HG03521 (cell line): ENCODE data around the gene TP53TG5.

Experiments
- ATAC-seq: cut with Tn5 transposase; IDR thresholded peaks from one replicate; pipeline ENCODE4 v1.9.1; 2021; ENCODE audit warnings: mild to moderate bottlenecking, moderate library complexity; ENCODE audit not compliant: unreplicated experiment

The TP53TG5 gene

DNA sequence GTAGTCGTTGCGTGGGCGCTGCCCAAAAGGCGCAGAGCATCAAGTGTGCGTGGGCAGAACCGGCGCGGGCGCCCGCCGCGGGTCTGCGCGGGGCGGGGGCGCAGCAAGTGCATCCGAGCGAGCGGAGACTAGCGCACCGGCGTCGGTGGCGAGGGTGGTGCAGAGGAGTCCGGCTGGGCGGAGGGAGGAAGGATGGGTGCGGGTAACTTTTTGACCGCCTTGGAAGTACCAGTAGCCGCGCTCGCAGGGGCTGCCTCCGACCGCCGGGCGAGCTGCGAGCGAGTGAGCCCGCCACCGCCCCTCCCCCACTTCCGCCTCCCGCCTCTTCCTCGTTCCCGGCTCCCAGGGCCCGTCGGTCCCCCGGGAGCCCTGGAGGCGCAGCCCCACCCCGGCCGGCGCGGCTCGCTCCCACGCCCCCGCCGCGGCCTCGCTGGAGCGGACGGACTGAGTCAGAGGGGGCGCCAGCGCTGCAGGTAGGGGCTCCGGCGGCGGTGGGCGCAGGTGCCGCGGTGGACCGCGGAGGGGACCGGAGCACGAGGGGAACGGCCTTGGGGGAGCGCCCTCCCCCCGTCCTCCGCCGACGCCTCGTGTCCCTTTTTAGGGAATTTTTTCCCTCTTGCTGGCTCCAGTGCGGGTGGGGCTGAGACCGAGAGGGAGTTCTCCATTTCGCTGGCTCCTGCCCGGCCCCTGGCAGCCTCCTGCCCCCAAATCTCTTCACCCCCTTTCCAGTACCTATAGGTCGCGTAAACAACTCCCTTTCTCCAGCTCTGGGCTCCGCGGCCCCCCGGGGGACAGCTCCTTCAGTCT is 28.3 kb upstream of the TP53TG5 start:
- no peak for ATAC-seq

DNA sequence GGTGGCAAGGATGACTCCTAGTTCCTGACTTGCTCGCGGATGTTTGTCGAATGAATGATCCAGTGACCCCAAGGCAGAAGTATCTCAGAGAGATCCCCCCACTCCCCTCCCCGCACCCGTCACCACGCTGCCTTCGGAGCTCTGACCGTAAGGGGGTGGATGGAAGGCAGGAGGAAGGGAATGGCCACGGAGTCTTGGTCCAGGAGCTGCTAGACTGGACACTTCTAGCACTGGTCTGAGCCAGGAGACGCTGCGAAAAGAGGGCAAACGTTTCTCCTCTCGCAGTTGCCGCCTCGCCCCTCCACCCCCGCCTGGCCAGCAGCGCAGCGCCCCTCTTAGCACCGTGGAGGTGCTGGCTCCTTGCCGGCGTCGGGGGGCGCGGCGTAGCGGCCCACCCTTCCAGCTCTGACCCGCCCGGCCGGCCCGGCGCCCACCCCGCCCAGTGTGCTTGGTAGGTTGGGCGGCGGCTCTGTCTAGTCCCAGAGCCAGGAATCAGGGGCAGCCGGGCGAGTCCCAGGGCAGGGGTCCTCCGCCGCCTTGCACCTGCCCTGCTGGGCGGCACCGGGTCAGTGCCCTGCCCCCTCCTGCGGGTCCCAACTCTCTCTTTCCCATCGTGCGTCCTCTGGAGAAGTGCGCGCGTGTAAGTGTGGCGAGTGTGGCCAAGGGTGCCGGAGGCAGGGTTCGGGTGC is 27.6 kb upstream of the TP53TG5 start:
- no peak for ATAC-seq

DNA sequence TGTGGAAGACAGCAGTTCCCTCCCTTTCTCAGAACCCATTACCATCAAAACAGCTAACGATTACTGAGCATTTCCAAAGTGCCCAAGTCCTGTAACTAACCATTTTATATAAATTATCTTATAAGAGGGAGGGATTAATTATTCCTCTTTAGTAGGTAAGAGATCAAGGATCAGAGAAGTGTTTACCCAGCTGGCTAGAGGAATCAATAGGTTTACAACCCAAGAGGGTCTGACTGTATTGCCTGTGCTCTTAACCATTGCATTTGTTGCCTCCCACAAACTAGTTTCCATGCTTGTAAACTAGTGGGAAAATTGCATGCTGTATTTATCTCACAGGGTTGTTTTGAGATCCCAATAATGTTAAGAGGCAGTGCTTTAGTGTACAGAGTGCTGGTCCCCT is 26.3 kb upstream of the TP53TG5 start:
- ATAC-seq: no peak

DNA sequence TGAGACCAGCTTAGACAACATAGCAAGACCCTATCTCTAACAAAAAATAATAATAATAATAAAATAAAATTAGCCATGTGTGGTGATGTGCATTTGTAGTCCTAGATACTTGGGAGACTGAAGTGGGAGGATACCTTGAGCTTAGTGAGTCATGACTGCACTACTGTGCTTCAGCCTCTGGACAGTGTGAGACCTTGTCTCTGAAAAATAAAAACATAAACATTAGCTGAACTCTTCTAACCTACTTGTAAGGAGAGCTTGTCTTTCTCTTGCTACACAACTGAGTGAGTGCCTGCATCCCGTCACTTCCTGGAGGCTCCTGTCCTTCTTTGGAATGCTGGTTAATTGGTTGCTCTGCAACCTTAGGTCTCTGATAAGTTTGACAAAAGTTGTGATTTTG is 24.8 kb upstream of the TP53TG5 start:
- ATAC-seq: no peak

DNA sequence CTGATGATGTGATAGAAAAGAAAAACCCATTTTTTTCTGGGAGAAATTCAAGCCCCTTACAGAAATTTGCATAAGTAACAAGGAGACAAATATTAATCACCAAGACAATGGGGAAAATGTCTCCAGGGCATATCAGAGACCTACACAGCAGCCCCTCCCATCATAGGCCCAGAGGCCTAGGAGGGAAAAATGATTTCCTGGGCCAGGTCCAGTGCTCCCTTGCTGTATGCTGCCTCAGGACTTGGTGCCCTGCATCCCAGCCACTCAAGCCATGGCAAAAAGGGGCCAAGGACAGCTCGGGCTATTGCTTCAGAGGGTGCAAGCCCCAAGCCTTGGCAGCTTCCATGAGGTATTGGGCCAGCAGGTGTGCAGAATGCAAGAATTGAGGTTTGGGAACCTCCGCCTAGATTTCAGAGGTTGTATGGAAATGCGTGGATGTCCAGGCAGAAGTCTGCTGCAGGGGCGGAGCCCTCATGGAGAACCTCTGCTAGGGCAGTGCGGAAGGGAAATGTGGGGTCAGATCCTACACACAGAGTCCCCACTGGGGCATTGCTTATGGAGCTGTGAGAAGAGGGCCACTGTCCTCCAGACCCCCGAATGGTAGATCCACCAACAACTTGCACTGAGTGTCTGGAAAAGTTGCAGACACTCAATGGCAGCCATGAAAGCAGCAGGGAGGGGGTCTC is 22.4 kb upstream of the TP53TG5 start:
- ATAC-seq: no peak

DNA sequence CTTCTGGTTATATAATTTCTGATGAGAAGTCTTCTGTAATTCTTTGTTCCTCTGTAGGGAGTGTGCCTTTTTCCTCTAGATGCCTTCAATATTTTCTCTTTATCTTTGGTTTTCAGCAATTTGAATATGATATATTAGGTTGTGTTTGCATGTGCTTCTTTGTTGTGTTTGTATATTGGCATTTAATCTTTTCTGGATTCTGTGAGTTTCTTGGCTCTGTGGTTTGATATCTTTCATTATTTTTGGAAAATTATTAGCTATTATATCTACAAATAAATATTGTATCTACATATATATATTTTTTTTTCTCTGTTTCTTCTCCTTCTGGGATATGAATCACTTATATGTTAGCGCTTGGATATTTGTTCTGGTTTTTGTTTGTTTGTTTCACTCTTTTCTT is 20.9 kb upstream of the TP53TG5 start:
- ATAC-seq: no peak

DNA sequence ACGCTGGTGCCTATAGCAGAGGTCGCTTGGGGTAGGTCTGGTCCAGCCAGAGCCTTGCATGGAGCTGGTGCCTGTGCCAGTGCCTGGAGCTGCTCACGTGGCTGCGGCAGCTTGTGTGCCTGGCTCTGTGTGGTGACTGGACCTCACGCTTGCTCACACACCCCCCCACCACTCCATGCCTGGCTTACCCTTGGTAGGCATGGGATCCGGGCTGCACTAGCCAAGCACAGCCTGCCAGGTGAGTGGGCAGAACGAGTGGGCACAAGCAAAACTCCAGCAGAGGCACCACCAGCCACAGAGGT is 16.9 kb upstream of the TP53TG5 start:
- no peak for ATAC-seq

DNA sequence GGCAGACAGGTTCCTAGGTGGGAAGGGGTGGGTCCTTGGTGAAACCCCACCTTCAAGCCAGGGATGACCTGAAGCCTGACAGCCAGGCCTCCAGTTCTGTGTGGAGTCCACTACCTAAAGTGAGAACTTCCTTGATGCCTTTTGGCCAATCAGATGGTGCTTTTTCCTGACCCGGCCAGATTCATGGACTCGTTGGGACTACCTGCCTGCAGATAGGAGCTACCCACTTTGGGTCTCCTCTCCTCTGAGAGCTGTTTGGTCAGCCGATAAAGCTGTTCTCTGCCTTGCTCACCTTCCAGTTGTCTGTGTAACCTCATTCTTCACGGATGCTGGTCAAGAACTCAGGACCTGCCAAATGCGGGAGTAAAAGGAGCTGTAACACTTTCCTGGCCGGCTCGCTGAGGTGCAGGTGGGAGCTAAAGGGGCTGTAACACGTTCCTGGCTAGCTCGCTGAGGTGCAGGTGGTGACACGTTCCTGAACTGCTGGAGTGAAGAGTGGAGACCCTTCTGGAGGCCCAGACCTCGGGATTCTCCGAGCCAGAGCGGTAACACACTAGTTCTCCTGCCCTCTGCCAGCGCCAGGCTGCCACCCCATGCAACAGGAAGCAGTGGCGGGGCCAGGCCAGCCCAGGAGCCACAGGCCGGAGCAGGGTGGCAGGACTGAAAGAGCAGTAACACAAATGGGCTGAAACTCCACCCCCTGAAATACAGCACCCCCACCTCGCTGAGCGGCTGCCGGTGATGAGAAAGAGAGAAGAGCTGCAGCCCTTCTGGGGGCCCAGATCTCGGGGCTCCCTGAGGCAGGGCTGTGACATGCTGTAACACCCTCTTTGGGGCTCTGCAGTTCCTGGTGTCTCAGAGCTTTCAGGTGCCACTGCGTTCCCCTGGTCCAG is 16.3 kb upstream of the TP53TG5 start:
- no peak for ATAC-seq

DNA sequence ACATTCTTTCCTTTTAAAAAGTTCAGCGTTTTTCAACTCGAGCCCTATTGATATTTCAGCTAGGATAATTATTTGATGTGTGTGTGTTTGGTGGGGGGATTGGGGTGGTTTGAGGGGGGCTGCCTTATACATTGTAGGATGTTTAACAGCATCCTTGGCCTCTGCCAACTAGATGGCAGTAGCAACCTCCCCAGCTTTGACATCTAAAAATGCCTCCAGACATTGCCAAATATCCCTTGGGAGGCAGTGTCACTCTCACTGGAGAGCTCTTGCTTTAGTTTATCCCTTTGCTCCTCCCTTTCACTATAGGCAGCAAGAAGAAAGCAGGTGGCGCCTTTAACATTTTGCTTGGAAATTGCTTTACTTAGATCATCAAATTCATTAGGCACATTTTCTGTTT is 14.6 kb upstream of the TP53TG5 start:
- ATAC-seq: no peak

DNA sequence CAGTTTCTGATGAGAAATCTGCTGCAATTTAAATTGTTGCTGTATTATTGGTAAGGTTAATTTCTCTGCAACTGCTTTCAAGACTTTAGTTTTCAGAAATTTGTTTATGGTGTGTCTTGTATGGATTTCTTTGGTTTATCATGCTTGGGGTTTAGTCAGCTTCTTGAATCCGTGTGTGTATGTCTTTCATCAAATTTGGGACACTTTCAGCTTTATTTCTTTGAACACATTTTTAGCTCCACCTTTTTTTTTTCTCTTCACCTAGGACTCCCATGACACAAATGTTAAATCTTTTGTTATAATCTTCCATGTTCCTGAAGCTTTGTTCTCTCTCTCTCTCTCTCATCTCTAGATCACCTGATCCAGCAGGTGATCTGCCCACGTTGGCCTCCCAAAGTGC is 13.4 kb upstream of the TP53TG5 start:
- no peak for ATAC-seq

DNA sequence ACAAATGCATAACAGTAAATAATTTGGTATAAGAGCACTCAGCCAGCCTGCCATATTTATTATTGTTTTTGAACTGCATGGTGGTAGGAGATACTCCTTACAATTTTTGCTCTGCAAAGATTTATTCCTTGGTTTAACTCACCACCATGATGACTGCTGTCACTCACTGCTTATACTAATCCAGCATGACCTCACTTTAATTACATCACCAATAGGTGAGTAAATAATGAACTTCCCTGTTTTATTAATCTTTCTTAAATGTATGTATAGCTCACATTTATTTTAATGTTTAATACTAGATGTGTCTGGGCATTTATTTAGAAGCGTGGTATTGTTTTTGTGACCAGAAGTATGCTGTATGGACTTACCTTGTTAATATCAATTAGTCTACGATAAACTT is 12.8 kb upstream of the TP53TG5 start:
- no peak for ATAC-seq

DNA sequence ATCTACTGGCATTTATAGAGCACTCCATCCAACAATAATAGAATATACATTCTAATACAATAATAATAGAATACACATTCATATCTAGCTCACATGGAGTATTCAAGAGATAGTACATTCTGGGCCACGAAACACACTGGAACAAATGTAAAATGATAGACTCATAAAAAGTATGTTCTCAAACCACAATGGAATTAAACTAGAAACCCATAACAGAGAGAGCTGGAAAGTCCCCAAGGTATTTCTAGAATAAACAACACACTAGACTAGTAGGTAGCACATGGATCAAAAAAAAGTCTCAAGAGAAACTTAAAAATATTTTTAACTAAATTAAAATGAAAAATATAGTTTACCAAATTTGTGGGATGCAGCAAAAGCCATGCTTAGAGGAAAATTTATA is 9.1 kb upstream of the TP53TG5 start:
- no peak for ATAC-seq

DNA sequence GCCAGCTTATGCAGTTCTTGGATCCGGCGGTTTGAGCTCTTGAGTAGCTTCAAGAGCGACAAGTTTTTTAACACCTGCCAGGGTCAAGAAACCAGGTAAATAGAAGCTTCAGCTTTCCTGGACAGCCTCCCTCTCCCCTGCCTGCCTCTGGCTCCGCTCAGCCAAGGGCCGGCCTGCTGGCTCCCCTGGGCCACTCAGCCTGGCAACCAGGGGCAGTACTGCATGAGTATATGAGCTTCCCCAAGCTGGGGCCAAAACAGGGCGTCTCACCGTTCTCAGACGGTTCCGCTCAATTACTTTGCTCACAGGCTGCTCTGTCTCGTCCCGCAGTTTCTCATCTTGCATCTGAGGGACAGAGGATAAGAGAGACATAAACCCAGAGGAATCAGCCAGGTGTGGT is 856 bp downstream of the TP53TG5 start:
- ATAC-seq: no peak

DNA sequence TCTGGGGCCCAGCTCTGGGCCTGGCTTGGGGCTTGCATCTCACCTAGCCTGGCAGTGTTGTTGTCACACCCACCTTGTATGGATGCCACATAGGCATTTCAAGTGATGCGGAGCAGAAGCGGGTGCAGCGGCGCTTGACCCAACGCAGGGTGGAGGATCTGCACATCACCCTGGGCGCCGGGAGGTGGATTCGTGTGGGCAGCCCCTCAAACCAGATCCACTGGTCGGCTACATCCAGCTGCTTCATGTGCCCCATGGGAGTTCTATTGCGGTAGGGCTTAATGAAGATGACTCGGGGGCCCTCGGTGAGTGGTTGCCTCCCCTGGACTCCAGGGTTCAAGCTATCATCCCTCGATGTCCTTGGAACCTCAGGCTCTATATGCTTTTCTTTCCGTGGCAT is 3.2 kb downstream of the TP53TG5 start:
- ATAC-seq: no peak

DNA sequence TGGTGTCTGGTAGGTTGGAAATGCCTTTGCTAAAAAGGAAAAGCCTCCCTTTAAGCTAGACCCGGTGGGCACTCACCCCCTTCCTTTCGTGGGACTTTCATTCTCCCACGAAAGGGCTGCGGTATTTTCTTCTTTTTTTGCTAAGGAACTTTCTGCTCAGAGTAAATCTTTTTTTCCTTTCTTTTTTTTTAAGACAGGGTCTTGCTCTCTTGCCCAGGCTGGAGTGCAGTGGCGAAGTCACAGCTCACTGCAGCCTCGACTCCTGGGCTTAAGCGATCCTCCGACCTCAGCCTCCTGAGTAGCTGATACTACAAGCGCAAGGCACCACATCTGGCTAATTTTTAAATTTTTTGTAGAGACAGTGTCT is 4.0 kb downstream of the TP53TG5 start:
- no peak for ATAC-seq

DNA sequence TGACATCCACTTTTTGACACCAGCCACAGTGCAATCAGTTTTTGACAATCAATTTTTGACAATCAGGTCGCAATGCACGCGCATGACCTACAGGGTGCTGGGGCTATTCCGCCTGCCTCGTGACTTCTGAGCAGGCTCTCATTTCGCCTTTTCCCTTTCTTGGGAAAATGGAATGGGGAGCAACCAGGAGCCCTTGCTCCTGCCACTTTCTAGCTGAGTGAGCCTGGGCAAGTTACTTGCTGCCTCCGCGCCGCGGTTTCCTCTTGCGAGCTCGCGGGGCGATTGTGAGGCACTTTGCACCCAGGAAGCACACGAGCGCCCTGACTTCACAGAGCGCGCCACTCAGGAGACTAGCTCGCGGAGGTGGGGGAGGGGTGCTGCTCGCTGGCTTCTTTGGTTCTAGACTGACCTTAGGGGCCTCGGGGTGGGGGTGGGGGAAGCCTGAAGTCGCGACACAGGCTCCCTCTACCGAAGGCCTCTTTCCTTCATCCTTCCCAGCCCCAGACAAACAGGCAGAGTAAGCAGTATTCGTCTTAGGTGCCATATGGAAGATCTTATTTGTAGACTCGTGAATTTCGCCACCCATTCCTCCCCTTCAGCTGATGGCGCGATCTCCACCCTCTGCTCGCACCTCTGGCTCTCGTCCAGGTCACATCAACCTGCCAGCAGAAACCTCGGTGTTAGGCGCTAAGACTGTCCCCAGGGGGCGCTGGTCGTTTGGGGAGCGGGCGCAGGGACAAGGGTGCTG is 4.6 kb downstream of the TP53TG5 start:
- no peak for ATAC-seq

DNA sequence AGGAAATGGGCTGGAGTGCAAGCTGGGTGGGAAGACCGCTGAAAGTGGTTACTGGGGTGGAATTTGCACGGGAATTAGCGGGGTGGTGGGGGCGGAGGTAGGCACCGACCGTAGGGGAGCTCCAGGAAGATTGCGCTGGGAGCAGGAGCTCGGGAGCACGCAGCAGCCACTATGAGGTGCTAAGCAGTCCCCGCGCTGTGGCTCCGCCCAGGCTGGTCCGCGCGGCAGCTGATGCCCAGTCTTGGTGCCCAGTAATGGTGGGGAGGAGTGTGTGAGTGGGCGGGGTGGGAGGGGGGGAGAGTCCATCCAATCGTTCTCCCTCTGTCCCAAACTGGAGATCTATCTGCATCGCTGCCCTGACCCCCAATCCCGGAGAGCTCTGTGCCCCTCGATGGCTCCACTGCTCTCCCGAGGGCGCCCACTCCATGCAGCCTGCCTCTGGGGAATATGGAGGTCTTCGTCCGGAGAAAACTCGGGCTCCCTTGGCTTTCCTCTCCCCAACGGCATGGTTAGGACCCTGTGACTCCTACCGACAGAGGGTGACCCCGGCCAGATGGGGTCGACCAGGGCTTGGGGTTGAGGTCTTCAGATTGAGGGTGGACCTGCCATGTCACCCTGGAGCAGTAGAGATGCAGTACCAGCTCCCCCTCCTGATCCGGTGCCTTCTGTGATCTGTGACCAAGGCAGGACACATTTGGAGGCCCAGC is 5.3 kb downstream of the TP53TG5 start:
- no peak for ATAC-seq

DNA sequence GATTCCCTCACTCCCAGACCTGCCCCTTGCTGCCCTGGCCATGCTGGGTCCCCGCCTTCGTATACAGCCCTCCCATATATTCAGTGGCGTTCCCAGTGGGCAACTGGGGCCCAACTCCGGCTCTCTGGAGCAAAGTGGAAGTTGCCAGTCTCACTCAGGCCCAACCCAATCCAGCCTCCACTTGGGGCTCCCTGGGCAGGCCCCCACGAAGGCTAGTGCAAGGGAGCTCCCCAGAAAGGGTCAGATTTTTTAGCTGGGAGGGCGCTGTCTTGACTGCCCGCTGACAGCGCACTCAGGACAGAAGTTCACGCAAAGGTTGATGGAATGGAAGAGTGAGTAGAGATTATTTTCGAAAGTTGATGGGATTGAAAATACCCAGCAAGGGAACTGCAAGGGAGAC is 5.9 kb downstream of the TP53TG5 start:
- ATAC-seq: no peak

DNA sequence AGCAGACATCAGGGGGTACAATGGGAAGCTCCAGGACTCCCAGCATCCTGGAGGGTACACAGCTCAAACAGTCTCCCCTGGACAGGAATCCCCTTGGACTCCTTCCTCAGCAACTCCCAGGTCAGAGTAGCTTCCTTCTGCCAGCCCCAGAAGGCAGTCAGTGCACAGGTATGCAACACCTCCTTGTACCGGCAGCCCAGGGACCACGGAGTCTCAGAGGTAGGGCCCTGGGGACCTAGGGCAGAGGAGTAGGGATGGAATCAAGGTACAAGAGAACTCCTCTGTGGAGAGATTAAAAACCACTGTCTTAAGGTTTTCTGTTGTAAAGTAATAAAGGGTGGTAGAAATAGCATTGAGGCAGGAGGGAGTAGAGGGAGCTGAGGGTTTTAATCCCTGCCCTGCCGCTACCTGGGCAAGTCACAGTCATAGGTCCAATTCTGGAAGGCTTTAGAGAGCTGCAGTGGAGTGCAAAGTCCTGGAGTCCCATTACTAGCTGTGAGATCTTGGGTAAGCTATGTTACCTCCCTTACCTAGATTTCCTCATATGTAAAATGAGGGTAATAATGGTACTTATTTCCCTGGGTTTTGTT is 7.5 kb downstream of the TP53TG5 start:
- no peak for ATAC-seq
